GM19240 (cell line): Measurements from ENCODE around the gene USP13.
"Not testable (repeated sequence)": the region's sequence is repeated elsewhere in the genome, so short reads cannot be mapped to it uniquely, and the experiment has no call there.

Experiments
- DNase-seq: peaks from one replicate; pipeline ENCODE4 v3.0.0; 2011; ENCODE audit warnings: low spot score; ENCODE audit not compliant: insufficient read length

The USP13 gene

GRCh38 chr3:179658606-179659005 lies 5.8 kb downstream of the USP13 start:
- DNase-seq, result no peak

GRCh38 chr3:179660872-179661271 lies 8.0 kb downstream of the USP13 start:
- DNase-seq, result no peak

- no peak for DNase-seq
Measured at GRCh38 chr3:179661777-179662176, 8.9 kb downstream of the USP13 start.

GRCh38 chr3:179663093-179663492 lies 10.3 kb downstream of the USP13 start:
- DNase-seq, result no peak

- no peak for DNase-seq
Measured at GRCh38 chr3:179666030-179666429, 13.2 kb downstream of the USP13 start.

- DNase-seq, result no peak
Measured at GRCh38 chr3:179666436-179667035, 13.7 kb downstream of the USP13 start.

- DNase-seq, result no peak
Measured at GRCh38 chr3:179668429-179668828, 15.6 kb downstream of the USP13 start.

GRCh38 chr3:179670311-179670710 lies 17.5 kb downstream of the USP13 start:
- DNase-seq, result no peak

GRCh38 chr3:179671309-179671708 lies 18.5 kb downstream of the USP13 start:
- DNase-seq, result no peak

- no peak for DNase-seq
Measured at GRCh38 chr3:179671747-179672242, 19.0 kb downstream of the USP13 start.

- DNase-seq, result no peak
Measured at GRCh38 chr3:179672918-179673317, 20.1 kb downstream of the USP13 start.

- DNase-seq, result no peak
Measured at GRCh38 chr3:179673523-179673922, 20.7 kb downstream of the USP13 start.

GRCh38 chr3:179676081-179676480 lies 23.2 kb downstream of the USP13 start:
- DNase-seq, result no peak

- DNase-seq, result no peak
Measured at GRCh38 chr3:179677884-179678283, 25.0 kb downstream of the USP13 start.

- DNase-seq, result no peak
Measured at GRCh38 chr3:179681492-179682263, 28.8 kb downstream of the USP13 start.

GRCh38 chr3:179682426-179683080 lies 29.7 kb downstream of the USP13 start:
- DNase-seq, result no peak

GRCh38 chr3:179683286-179683685 lies 30.4 kb downstream of the USP13 start:
- not testable (repeated sequence) for DNase-seq

- DNase-seq, result no peak
Measured at GRCh38 chr3:179687967-179688535, 35.2 kb downstream of the USP13 start.

GRCh38 chr3:179688850-179689249 lies 36.0 kb downstream of the USP13 start:
- DNase-seq, result no peak

GRCh38 chr3:179694731-179695130 lies 41.9 kb downstream of the USP13 start:
- no peak for DNase-seq

GRCh38 chr3:179695672-179696313 lies 43.0 kb downstream of the USP13 start:
- DNase-seq, result no peak
